Endothelial cell (in vitro differentiated cells): ENCODE data around the gene IL1RAPL2. TPM values are rescaled to one million over a fixed set of nuclear protein-coding genes. Genes with fewer than 3 reads are reported as not detected.

Experiments
- DNase-seq: peaks from one replicate; pipeline ENCODE4 v3.0.0; 2021; ENCODE audit warnings: low spot score
- H3K27ac Mint-ChIP-seq: one replicate; pipeline ENCODE4 v1.8.0; 2021; ENCODE audit warnings: mixed read lengths, inconsistent platforms; ENCODE audit not compliant: unreplicated experiment
- H3K27me3 Mint-ChIP-seq: one replicate; pipeline ENCODE4 v1.8.0; 2021; ENCODE audit warnings: mild to moderate bottlenecking, moderate library complexity, mixed read lengths, inconsistent platforms; ENCODE audit not compliant: unreplicated experiment
- H3K36me3 Mint-ChIP-seq: one replicate; pipeline ENCODE4 v1.8.0; 2021; ENCODE audit warnings: mild to moderate bottlenecking, low read depth, mixed read lengths, inconsistent platforms; ENCODE audit not compliant: unreplicated experiment
- H3K4me1 Mint-ChIP-seq: one replicate; pipeline ENCODE4 v1.8.0; 2021; ENCODE audit warnings: mild to moderate bottlenecking, mixed read lengths, inconsistent platforms; ENCODE audit not compliant: unreplicated experiment
- H3K4me3 Mint-ChIP-seq: one replicate; pipeline ENCODE4 v1.8.0; 2021; ENCODE audit warnings: mild to moderate bottlenecking, mixed read lengths, inconsistent platforms; ENCODE audit not compliant: unreplicated experiment
- H3K9me3 Mint-ChIP-seq: one replicate; pipeline ENCODE4 v1.8.0; 2021; ENCODE audit warnings: mixed read lengths, inconsistent platforms; ENCODE audit not compliant: unreplicated experiment
- CTCF ChIP-seq: fragments of 200-600 bp; sonication (generic); IDR thresholded peaks from one replicate; pipeline ENCODE4 v1.5.0; 2021; ENCODE audit warnings: antibody characterized with exemption; ENCODE audit not compliant: unreplicated experiment
- total RNA-seq: library from RNA; stranded (reverse); fragmentation: NEBNext Ultra II Directional; extraction: Animal tissue kit (Norgen Biotek cat#: 25700); gene quantifications from one replicate; pipeline ENCODE4 v1.2.1, GENCODE V29; 2021; ENCODE audit not compliant: unreplicated experiment

IL1RAPL2 gene
- total RNA-seq, 1 donor from 2014 or later = 0.51 TPM

- Mint-ChIP-seq H3K27ac (no peak overlapping the region), H3K4me1 (no peaks in the 10 kb centered on the region), H3K27me3 (no peaks in the 10 kb centered on the region), H3K4me3 (no peak overlapping the region), H3K9me3 (no peaks in the 10 kb centered on the region), H3K36me3 (no peaks in the 10 kb centered on the region)
- no peak for TF ChIP-seq CTCF
- DNase-seq = no peak
Measured at GRCh38 chrX:105241056-105241455, 675.1 kb downstream of the IL1RAPL2 start.

- TF ChIP-seq CTCF = no peak
- H3K4me3 Mint-ChIP-seq = no peak overlapping the region
- H3K27ac Mint-ChIP-seq = no peak overlapping the region
- no peak for DNase-seq
- H3K9me3 Mint-ChIP-seq = no peaks in the 10 kb centered on the region
- peaks cover 1% of the 10 kb centered on the region for H3K27me3 Mint-ChIP-seq
- no peaks in the 10 kb centered on the region for H3K36me3 Mint-ChIP-seq
- H3K4me1 Mint-ChIP-seq = no peaks in the 10 kb centered on the region
Measured at GRCh38 chrX:105260291-105261043, 694.5 kb downstream of the IL1RAPL2 start.

GRCh38 chrX:105263171-105263570 lies 697.2 kb downstream of the IL1RAPL2 start:
- no peak for DNase-seq
- no peaks in the 10 kb centered on the region for H3K9me3 Mint-ChIP-seq
- no peaks in the 10 kb centered on the region for H3K4me1 Mint-ChIP-seq
- H3K27me3 Mint-ChIP-seq = peaks cover 1% of the 10 kb centered on the region
- no peak for TF ChIP-seq CTCF
- H3K36me3 Mint-ChIP-seq = no peaks in the 10 kb centered on the region
- H3K4me3 Mint-ChIP-seq = no peak overlapping the region
- H3K27ac Mint-ChIP-seq = no peak overlapping the region

GRCh38 chrX:105263801-105264200 lies 697.8 kb downstream of the IL1RAPL2 start:
- no peak for TF ChIP-seq CTCF
- Mint-ChIP-seq H3K27me3 (peaks cover 1% of the 10 kb centered on the region), H3K4me3 (no peak overlapping the region), H3K27ac (no peak overlapping the region), H3K9me3 (no peaks in the 10 kb centered on the region), H3K36me3 (no peaks in the 10 kb centered on the region), H3K4me1 (no peaks in the 10 kb centered on the region)
- DNase-seq = no peak

- TF ChIP-seq CTCF = no peak
- Mint-ChIP-seq H3K4me1 (no peaks in the 10 kb centered on the region), H3K27me3 (peaks cover 1% of the 10 kb centered on the region), H3K9me3 (no peaks in the 10 kb centered on the region), H3K27ac (no peak overlapping the region), H3K36me3 (no peaks in the 10 kb centered on the region), H3K4me3 (no peak overlapping the region)
- no peak for DNase-seq
Measured at GRCh38 chrX:105265093-105265492, 699.1 kb downstream of the IL1RAPL2 start.
